Coronary artery (tissue), 2 donors: ENCODE measurements around the gene STEAP3.
A peak's percentile ranks its signal among the peaks of the same experiment; 100 is the strongest.

ENCODE experiments used
- DNase-seq: peaks from one replicate; pipeline ENCODE4 v3.0.0-alpha.2; 2017; ENCODE audit warnings: low spot score
- H3K27ac ChIP-seq, 2 donors: fragments of 200-600 bp; sonication (generic); one replicate each; pipeline ENCODE4 v1.5.1; 2016 to 2019
- H3K4me3 ChIP-seq: fragments of 200-600 bp; sonication (generic); 2 replicates; pipeline ENCODE4 v1.5.1; 2016; ENCODE audit warnings: mild to moderate bottlenecking, moderate library complexity
- TF ChIP-seq, protein P1 (sequence below): fragments of 200-600 bp; sonication (generic); IDR thresholded peaks from one replicate; pipeline ENCODE4 v1.5.1; 2019; ENCODE audit warnings: antibody characterized with exemption

The STEAP3 gene, protein sequence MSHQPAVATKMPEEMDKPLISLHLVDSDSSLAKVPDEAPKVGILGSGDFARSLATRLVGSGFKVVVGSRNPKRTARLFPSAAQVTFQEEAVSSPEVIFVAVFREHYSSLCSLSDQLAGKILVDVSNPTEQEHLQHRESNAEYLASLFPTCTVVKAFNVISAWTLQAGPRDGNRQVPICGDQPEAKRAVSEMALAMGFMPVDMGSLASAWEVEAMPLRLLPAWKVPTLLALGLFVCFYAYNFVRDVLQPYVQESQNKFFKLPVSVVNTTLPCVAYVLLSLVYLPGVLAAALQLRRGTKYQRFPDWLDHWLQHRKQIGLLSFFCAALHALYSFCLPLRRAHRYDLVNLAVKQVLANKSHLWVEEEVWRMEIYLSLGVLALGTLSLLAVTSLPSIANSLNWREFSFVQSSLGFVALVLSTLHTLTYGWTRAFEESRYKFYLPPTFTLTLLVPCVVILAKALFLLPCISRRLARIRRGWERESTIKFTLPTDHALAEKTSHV

DNA sequence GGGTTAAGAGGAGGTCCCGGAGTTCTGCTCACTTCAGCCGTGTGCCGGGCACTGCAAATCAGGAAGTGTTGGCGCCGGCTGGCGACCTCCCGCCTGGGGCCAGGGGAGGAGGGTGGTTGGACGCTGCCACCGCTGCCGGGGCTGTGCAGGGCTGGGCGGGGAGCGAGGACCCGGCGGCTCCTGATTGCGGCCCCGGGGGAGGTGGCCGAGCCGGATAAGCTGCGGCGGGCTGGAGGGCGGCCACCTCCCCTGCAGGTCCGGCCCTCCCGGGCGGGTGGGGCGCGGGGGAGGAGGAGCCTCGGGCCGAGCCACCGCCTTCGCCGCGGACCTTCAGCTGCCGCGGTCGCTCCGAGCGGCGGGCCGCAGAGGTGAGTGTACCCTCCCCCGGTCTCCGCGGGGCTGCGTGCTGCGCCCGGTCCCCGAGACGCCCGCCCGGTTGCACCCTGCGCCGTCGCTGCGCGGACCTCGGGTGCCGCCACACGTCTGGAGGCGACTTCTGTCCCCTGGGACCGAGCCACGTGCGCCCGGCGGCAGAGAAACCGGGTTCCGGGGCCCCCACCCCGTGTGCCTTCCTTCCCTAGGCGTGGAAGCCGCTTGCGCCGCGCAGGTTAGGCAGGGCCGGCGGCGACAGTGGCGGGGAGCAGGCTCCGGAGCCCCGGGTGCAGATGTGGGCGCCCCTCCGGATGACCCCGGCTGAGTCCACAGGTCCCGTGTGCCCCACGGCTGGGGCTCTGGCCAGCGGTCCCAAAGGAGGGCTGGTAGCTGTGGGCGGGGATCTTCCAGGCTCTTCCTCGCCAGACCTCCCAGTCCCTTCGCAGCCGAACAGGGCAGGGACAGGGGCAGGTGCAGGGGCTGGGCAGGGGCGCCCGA lies at the start of gene STEAP3:
STEAP3 (plus strand) TSS at position 314 of the 870 bp plus-strand sequence. CDS start 7,179 bp downstream, outside the sequence.
- TF ChIP-seq, protein P1, sequence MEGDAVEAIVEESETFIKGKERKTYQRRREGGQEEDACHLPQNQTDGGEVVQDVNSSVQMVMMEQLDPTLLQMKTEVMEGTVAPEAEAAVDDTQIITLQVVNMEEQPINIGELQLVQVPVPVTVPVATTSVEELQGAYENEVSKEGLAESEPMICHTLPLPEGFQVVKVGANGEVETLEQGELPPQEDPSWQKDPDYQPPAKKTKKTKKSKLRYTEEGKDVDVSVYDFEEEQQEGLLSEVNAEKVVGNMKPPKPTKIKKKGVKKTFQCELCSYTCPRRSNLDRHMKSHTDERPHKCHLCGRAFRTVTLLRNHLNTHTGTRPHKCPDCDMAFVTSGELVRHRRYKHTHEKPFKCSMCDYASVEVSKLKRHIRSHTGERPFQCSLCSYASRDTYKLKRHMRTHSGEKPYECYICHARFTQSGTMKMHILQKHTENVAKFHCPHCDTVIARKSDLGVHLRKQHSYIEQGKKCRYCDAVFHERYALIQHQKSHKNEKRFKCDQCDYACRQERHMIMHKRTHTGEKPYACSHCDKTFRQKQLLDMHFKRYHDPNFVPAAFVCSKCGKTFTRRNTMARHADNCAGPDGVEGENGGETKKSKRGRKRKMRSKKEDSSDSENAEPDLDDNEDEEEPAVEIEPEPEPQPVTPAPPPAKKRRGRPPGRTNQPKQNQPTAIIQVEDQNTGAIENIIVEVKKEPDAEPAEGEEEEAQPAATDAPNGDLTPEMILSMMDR = no peak
- Histone ChIP-seq H3K27ac (peak within 1 kb of the TSS in 1 of 2 donors; percentile 43), H3K4me3 (peak within 1 kb of the TSS; percentile 89)
- peak; percentile 81 for DNase-seq

DNA sequence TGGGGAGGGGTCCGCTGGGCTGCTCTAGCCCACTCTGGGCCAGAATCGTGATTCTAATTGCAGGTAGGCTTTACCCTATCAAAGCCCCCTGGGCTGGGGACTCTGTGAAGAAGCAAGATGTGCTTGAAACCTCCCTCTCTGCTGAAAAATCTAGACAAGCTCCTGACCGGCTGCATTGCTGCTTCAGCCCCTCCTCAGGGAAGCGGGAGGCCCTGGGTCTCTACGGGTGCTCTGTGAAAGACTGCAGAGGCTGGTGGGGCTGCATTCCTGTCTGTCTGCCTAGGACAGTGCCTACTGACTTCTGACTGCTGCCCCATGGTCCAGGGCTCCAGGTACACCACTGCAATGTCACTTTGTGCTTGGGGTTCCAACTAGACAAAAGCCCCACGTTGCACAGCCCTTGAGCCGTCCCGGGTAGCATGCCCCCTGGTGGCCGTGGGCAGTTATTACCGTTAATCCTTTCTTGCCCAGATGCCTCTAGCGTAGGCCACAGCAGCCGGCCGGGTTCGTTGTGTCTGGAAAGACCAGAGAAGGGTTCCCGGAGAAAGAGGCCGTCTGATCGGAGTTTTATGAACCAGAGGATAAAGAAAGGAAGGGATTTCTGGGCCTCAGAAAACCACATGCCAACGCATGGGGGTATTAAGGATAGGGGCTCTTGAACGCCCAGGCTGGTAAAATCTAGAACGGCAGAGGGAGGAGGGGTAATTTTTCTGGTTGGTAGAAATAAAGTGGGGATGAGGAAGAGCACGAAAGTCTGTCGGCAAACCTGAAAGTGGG lies 49.2 kb upstream of the STEAP3 start:
- TF ChIP-seq, protein P1 = peak; percentile 18
- DNase-seq = no peak
- H3K27ac ChIP-seq = no peak overlapping the region
- no peak overlapping the region for H3K4me3 ChIP-seq

DNA sequence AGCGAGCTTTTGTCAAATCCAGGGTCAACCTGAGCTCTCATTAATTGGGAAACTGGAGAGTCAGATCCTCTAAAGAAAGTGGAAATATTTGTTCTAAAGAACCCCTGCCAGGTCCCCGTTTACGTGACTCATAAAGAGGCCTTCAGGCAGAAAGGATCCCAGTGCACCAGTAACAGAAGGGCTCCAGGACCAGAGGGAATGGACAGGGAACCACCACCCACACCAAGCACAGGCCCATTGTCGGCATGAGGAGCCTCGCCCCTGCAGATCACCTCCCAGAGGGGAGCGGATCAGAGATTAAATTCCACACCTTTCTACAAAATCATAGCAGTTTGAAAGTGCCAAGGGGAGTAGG lies 48.7 kb upstream of the STEAP3 start:
- Histone ChIP-seq H3K4me3 (no peak overlapping the region), H3K27ac (no peak overlapping the region)
- TF ChIP-seq, protein P1 = no peak
- no peak for DNase-seq

DNA sequence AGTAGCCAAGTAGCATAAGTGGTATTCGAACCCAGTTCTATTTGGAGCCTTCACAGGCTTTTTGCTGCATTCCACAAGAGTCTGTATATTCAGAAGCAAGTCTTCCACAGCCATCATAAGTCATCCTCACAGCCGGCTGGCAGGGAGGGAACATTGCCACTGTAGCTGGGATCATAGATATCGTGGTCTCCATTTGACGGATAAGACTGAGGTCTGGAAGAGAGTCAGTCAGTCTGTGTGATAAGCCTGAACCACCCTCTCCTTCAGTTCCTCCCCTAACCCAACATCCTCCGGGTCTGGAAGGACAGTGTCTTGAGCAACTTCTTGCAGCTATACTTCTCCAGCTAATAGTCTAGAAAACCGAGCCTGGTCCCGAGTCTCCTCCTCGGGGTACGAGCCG lies 48.1 kb upstream of the STEAP3 start:
- no peak overlapping the region for H3K4me3 ChIP-seq
- TF ChIP-seq, protein P1 = no peak
- no peak for DNase-seq
- H3K27ac ChIP-seq = no peak overlapping the region

DNA sequence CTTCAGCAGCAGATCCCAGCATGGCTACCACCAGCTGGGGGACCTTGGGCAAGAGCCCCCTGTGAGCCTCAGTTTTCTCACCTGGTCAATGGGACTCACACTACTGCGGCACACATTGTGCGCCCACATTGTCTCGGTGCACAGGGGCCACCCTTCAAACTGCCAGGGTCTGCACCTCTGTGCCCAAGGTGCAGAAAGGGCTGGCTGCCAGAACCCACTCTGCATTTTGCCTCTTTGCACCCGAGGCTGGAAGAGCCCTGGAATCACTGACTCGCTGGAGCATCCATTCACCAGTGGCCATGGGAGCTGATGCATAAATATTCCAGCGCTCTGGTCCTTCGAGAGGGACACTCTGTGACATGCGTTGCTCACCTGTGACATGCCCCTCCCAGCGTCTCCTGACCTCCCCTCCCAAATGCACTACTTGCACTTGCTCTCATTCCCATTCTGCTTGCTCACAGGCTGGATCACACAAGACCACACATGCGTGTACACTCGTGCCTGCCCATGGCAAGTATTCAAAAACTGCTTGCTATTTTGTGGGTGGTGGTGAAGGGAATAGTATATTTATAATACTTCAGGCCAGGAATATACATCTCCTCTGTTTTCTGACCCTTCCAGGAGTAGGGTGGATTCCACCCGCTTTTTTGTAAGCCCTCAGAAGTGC lies 46.3 kb upstream of the STEAP3 start:
- Histone ChIP-seq H3K27ac (no peak overlapping the region), H3K4me3 (no peak overlapping the region)
- no peak for DNase-seq
- TF ChIP-seq, protein P1 = no peak

DNA sequence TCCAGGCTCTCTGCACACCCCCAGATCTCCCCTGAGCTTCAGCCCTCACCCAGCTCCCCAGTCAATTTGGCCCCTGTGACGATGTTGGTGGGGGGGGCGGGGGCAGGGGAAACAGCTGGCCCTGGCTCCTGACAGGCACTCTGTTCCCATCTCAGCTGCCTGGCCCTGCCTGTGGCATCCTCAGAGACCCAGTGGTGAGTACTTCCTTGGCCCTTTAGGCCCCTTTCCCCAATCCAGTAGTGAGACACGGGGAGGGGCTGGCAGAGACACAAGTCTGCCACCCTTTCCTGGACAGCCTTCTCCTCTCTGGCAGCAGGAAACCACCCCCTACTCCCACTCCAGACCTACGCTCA lies 45.8 kb upstream of the STEAP3 start:
- Histone ChIP-seq H3K4me3 (no peak overlapping the region), H3K27ac (no peak overlapping the region)
- TF ChIP-seq, protein P1 = no peak
- no peak for DNase-seq
